Measurements from ENCODE around the gene TTLL3.

Gene TTLL3

DNA sequence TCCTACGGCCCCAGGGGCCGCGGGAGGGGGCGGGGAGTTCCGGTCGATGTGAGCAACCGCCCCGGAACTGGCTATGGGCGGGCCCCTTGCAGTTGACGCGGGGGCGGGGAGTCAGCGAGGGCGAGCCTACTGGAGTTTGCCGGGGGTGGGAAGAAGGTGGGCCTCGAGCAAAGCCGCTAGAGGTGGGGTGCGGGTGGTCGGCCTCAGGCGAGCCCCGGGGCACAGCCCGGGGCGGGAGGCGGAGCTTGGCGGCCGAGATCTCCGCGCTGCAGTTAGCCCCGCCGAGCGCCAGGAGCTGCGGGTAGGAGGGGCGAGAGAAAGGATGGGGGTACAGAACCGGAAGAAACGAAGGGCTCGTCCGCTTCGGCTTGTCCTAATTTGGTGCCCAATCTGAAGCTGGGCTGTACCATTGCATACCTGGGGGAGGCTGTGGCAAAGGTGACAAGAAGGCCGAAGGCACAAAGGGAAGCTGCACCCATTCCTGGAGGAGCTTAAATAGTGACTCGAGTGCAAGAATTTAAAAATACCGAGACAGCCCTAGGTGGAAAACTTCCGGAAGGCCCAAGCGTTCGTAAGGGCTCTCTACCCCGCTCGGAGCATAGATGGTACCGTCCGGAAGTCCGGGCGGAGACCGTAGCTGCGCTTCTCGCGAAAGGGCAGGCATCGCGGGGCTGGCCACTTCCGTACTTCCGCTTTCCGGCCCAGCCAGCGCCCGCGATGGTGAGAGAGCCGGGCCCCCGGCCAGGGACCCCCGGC, 17.5 kb upstream of the TTLL3 start, which contains the start of the genes ARPC4 and TADA3:
TSS of gene ARPC4 (plus strand) at position 678 of the 756 bp plus-strand sequence. CDS start at position 718, 40 bp downstream.
TSS of gene TADA3 (minus strand) at position 69 of the 756 bp plus-strand sequence. CDS start 1,007 bp downstream, outside the sequence.
- peak; percentile 92 for DNase-seq (ENCODE audit: low read depth)
- no peak for TF ChIP-seq CTCF (IDR thresholded peaks at IDR 0.05; ENCODE audit: low read depth, low read length, missing control alignments)
- H3K4me3 ChIP-seq (ENCODE audit: low read depth, low read length): peak within 1 kb of the TSS; percentile 97
- in situ Hi-C loops (cut with HindIII; ENCODE audit: low sequenced_read_pairs): no loop called here

DNA sequence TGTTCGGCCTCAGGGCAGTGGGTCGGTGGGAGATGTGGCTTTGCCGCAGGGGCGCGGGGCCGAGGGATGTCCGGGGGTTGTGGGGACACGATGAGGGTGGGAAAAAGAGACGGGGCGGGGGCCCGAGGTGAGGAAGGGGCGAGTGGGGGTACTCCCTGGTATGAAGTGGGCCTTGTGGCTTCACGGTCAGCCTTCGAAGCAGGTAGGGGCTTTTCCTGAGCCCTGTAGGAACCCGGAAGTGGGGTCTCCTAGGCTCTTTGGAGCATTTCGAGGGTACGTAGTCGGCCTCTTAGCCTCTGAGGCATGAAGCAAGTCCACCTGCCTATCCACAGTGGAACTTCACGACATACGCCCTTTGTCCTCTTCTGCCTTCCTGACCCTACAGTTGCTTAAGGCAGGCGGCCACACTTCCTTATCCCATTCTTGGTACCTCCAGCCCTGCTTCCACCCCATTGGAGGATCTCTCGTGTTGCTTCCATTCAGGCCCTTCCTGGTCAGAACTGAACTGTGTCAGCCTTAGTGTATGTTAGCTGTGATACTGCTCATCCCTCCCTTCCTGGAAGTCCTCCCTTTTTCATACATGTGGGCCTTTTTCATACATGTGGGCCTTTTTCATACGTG, 16.8 kb upstream of the TTLL3 start:
- in situ Hi-C loops (cut with HindIII; ENCODE audit: low sequenced_read_pairs): no loop called here
- TF ChIP-seq CTCF (IDR thresholded peaks at IDR 0.05; ENCODE audit: low read depth, low read length, missing control alignments): no peak
- H3K4me3 ChIP-seq (ENCODE audit: low read depth, low read length): peak overlapping the region; percentile 97
- no peak for DNase-seq (ENCODE audit: low read depth)

DNA sequence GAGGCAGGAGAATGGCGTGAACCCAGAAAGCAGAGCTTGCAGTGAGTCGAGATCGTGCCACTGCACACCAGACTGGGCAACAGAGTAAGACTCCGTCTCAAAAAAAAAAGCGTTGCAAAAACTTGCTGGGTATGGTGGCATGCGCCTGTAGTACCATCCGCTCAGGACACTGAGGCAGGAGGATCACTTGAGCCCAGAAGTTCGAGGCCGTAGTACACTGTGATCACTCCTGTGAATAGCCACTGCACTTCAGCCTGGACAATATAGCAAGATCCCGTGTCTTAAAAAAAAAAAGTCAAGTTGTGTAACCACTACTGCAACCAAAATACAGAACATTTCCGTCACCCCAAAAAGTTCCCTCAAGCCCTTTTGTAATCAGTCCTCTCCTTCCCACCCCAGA, 15.7 kb upstream of the TTLL3 start:
- no peak for DNase-seq (ENCODE audit: low read depth)
- TF ChIP-seq CTCF (IDR thresholded peaks at IDR 0.05; ENCODE audit: low read depth, low read length, missing control alignments): no peak
- in situ Hi-C loops (cut with HindIII; ENCODE audit: low sequenced_read_pairs): no loop called here
- H3K4me3 ChIP-seq (ENCODE audit: low read depth, low read length): no peak overlapping the region

GRCh38 chr3:9795207-9795606, 14.9 kb upstream of the TTLL3 start:
- in situ Hi-C loops (cut with HindIII; ENCODE audit: low sequenced_read_pairs): no loop called here
- TF ChIP-seq CTCF (IDR thresholded peaks at IDR 0.05; ENCODE audit: low read depth, low read length, missing control alignments): no peak
- no peak overlapping the region for H3K4me3 ChIP-seq (ENCODE audit: low read depth, low read length)
- DNase-seq (ENCODE audit: low read depth): no peak

DNA sequence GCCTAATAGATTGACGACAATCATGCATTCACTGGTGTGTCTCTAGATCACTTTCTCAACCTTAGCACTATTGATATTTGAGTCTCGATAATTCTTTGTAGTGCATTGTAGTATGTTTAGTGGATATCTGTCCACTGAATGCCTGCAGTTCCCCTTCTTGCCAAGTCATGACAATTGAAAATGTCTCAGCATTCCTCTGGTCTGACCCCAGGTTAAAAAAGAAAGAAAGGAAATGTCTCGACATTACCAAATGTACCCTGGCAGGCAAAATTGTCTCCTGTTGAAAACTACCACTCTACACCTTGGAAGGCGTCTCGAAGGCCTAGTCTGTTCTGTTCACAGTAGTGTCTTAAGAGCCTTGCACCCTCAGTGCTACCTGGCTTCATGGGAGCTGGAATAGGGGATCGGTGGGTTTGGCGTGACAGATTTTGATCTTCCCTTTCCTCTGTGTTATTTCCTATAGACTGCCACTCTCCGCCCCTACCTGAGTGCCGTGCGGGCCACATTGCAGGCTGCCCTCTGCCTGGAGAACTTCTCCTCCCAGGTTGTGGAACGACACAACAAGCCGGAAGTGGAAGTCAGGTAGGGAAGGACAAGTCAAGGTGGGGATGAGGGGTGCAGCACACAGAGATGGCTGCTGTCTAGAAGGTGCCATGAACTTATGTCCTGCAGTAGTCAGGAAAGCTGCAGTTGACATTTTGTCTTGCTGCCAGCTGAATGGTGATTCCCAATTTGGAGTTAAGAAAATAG, 12.7 kb upstream of the TTLL3 start:
- no peak for DNase-seq (ENCODE audit: low read depth)
- H3K4me3 ChIP-seq (ENCODE audit: low read depth, low read length): no peak overlapping the region
- TF ChIP-seq CTCF (IDR thresholded peaks at IDR 0.05; ENCODE audit: low read depth, low read length, missing control alignments): no peak
- in situ Hi-C loops (cut with HindIII; ENCODE audit: low sequenced_read_pairs): no loop called here

GRCh38 chr3:9800529-9800928, 9.5 kb upstream of the TTLL3 start:
- TF ChIP-seq CTCF (IDR thresholded peaks at IDR 0.05; ENCODE audit: low read depth, low read length, missing control alignments): peak; percentile 32
- no peak for DNase-seq (ENCODE audit: low read depth)
- no peak overlapping the region for H3K4me3 ChIP-seq (ENCODE audit: low read depth, low read length)
- in situ Hi-C loops (cut with HindIII; ENCODE audit: low sequenced_read_pairs): no loop called here

Measured in astrocyte of the cerebellum (primary cell).